Effector CD4-positive, alpha-beta T cell (primary cell): ENCODE results near the gene MYO16.

Source experiments
- DNase-seq: peaks from one replicate; pipeline ENCODE4 v3.0.0-alpha.2; 2020
- total RNA-seq: gene quantifications from one replicate; lab custom pipeline; 2026; lab: John Stamatoyannopoulos, UW

MYO16 gene
- 1.9 reads per million, percentile 2 among the genes with 10 or more reads in this experiment for total RNA-seq

GRCh38 chr13:108629181-108629752 lies at the start of gene MYO16:
MYO16 (plus strand) TSS chr13:108629611; CDS start chr13:108629845, 234 bp downstream.
- no peak for DNase-seq

GRCh38 chr13:108586826-108587225 lies 42.6 kb upstream of the MYO16 start:
- no peak for DNase-seq

- no peak for DNase-seq
Observed at GRCh38 chr13:108588516-108588915, 40.9 kb upstream of the MYO16 start.

- no peak for DNase-seq
Observed at GRCh38 chr13:108594153-108594552, 35.3 kb upstream of the MYO16 start.

- DNase-seq: no peak
Observed at GRCh38 chr13:108595436-108596274, 33.8 kb upstream of the MYO16 start.

GRCh38 chr13:108597943-108598342 lies 31.5 kb upstream of the MYO16 start:
- DNase-seq: no peak

GRCh38 chr13:108606424-108606823 lies 23.0 kb upstream of the MYO16 start:
- no peak for DNase-seq

GRCh38 chr13:108609353-108609752 lies 20.1 kb upstream of the MYO16 start:
- no peak for DNase-seq

- DNase-seq: no peak
Observed at GRCh38 chr13:108610507-108610906, 18.9 kb upstream of the MYO16 start.

- DNase-seq: no peak
Observed at GRCh38 chr13:108615241-108615640, 14.2 kb upstream of the MYO16 start.

- no peak for DNase-seq
Observed at GRCh38 chr13:108618233-108618632, 11.2 kb upstream of the MYO16 start.

- no peak for DNase-seq
Observed at GRCh38 chr13:108621462-108621861, 7.9 kb upstream of the MYO16 start.

GRCh38 chr13:108624108-108624507 lies 5.3 kb upstream of the MYO16 start:
- no peak for DNase-seq

GRCh38 chr13:108624979-108625378 lies 4.4 kb upstream of the MYO16 start:
- no peak for DNase-seq

- no peak for DNase-seq
Observed at GRCh38 chr13:108629988-108630387, 577 bp downstream of the MYO16 start.

- no peak for DNase-seq
Observed at GRCh38 chr13:108632649-108633167, 3.3 kb downstream of the MYO16 start.

- no peak for DNase-seq
Observed at GRCh38 chr13:108638901-108639300, 9.5 kb downstream of the MYO16 start.

- DNase-seq: no peak
Observed at GRCh38 chr13:108643646-108644353, 14.4 kb downstream of the MYO16 start.

GRCh38 chr13:108645376-108645775 lies 16.0 kb downstream of the MYO16 start:
- DNase-seq: no peak

- no peak for DNase-seq
Observed at GRCh38 chr13:108650271-108650670, 20.9 kb downstream of the MYO16 start.

- no peak for DNase-seq
Observed at GRCh38 chr13:108656742-108657141, 27.3 kb downstream of the MYO16 start.

- no peak for DNase-seq
Observed at GRCh38 chr13:108657519-108657918, 28.1 kb downstream of the MYO16 start.

GRCh38 chr13:108662528-108662927 lies 33.1 kb downstream of the MYO16 start:
- DNase-seq: no peak
